Osteoblast (primary cell): Measurements from ENCODE around the gene ZDHHC7. TPM values are rescaled to one million over a fixed set of nuclear protein-coding genes. Genes with fewer than 3 reads are reported as not detected.

ENCODE experiments used
- DNase-seq: peaks from one replicate; pipeline ENCODE4 v3.0.0; 2011; ENCODE audit warnings: low spot score, mixed read lengths; ENCODE audit not compliant: insufficient read length; ENCODE audit errors: missing footprints
- H2AFZ ChIP-seq: 2 replicates; pipeline ENCODE4 v1.6.0; 2011; ENCODE audit warnings: mild to moderate bottlenecking, low read length
- H3K27ac ChIP-seq: 2 replicates; pipeline ENCODE4 v1.5.1; 2011; ENCODE audit warnings: mild to moderate bottlenecking, low read depth, low read length, moderate library complexity
- H3K27me3 ChIP-seq: 2 replicates; pipeline ENCODE4 v1.6.0; 2012; ENCODE audit warnings: mild to moderate bottlenecking, control low read depth, inconsistent platforms, low read length, moderate library complexity; ENCODE audit not compliant: insufficient read depth
- H3K36me3 ChIP-seq: 2 replicates; pipeline ENCODE4 v1.5.1; 2011; ENCODE audit warnings: mild to moderate bottlenecking, low read length, control low read depth, moderate library complexity; ENCODE audit not compliant: insufficient read depth
- H3K4me1 ChIP-seq: 2 replicates; pipeline ENCODE4 v1.5.1; 2011; ENCODE audit warnings: mild to moderate bottlenecking, low read length, control low read depth, moderate library complexity; ENCODE audit not compliant: insufficient read depth
- H3K4me2 ChIP-seq: 2 replicates; pipeline ENCODE4 v1.6.0; 2011; ENCODE audit warnings: mild to moderate bottlenecking, low read length; ENCODE audit not compliant: insufficient read depth
- H3K4me3 ChIP-seq: fragments of 200-600 bp; sonication (generic); 3 replicates; pipeline ENCODE4 v1.5.1; 2012; ENCODE audit warnings: mild to moderate bottlenecking, low read length, inconsistent platforms; ENCODE audit not compliant: insufficient read depth
- H3K79me2 ChIP-seq: 2 replicates; pipeline ENCODE4 v1.6.0; 2012; ENCODE audit warnings: mild to moderate bottlenecking, low read length, control low read depth, inconsistent platforms; ENCODE audit not compliant: insufficient read depth
- H3K9me3 ChIP-seq: 2 replicates; pipeline ENCODE4 v1.5.1; 2011; ENCODE audit warnings: low read depth, low read length, control low read depth
- H4K20me1 ChIP-seq: 2 replicates; pipeline ENCODE4 v1.6.0; 2012; ENCODE audit warnings: mild to moderate bottlenecking, low read length, control low read depth; ENCODE audit not compliant: insufficient read depth
- CTCF ChIP-seq: IDR thresholded peaks from 2 replicates; pipeline ENCODE4 v1.5.1; 2011; ENCODE audit warnings: mild to moderate bottlenecking, low read depth, low read length, moderate library complexity; ENCODE audit errors: extremely low read depth
- total RNA-seq: library from RNA; depleted of rRNA; stranded (reverse); fragments of >200 nt; gene quantifications from 2 replicates; pipeline ENCODE4 v1.2.3, GENCODE V29; 2012

Gene ZDHHC7
- total RNA-seq, 1 donor, result 134 TPM

GRCh38 chr16:85027958-85028684 lies 16.8 kb upstream of the ZDHHC7 start:
- Histone ChIP-seq H3K27ac (peak overlapping the region; percentile 94), H3K9me3 (no peaks in the 10 kb centered on the region), H3K27me3 (no peaks in the 10 kb centered on the region), H3K4me1 (peaks cover 32% of the 10 kb centered on the region), H3K36me3 (peaks cover 9% of the 10 kb centered on the region), H4K20me1 (peaks cover 21% of the 10 kb centered on the region), H3K4me2 (peak overlapping the region; percentile 93), H3K4me3 (peak overlapping the region; percentile 96), H3K79me2 (peaks cover 28% of the 10 kb centered on the region), H2AFZ (peak overlapping the region; percentile 56)
- no peak for DNase-seq
- no peak for TF ChIP-seq CTCF

GRCh38 chr16:85027349-85027957 lies 16.1 kb upstream of the ZDHHC7 start, which contains the start of gene KIAA0513:
TSS of gene KIAA0513 (plus strand) at chr16:85027795. CDS start at chr16:85067072, 39,277 bp downstream.
- peak within 1 kb of the TSS; percentile 96 for H3K4me3 ChIP-seq
- DNase-seq, result peak; percentile 98
- peaks cover 26% of the 10 kb centered on the region for H3K79me2 ChIP-seq
- H3K27me3 ChIP-seq, result no peaks in the 10 kb centered on the region
- H3K4me1 ChIP-seq, result peaks cover 32% of the 10 kb centered on the region
- peak within 1 kb of the TSS; percentile 94 for H3K27ac ChIP-seq
- H2AFZ ChIP-seq, result peak within 1 kb of the TSS; percentile 93
- no peaks in the 10 kb centered on the region for H3K9me3 ChIP-seq
- peaks cover 9% of the 10 kb centered on the region for H3K36me3 ChIP-seq
- H3K4me2 ChIP-seq, result peak within 1 kb of the TSS; percentile 93
- no peak for TF ChIP-seq CTCF
- H4K20me1 ChIP-seq, result peaks cover 21% of the 10 kb centered on the region

GRCh38 chr16:85026703-85027102 lies 15.4 kb upstream of the ZDHHC7 start:
- H3K4me1 ChIP-seq, result peaks cover 32% of the 10 kb centered on the region
- no peaks in the 10 kb centered on the region for H3K9me3 ChIP-seq
- no peaks in the 10 kb centered on the region for H3K27me3 ChIP-seq
- peaks cover 23% of the 10 kb centered on the region for H3K79me2 ChIP-seq
- peak overlapping the region; percentile 96 for H3K4me3 ChIP-seq
- H2AFZ ChIP-seq, result peak overlapping the region; percentile 49
- DNase-seq, result no peak
- no peak for TF ChIP-seq CTCF
- H3K4me2 ChIP-seq, result peak overlapping the region; percentile 93
- H3K27ac ChIP-seq, result peak overlapping the region; percentile 94
- H3K36me3 ChIP-seq, result peaks cover 4% of the 10 kb centered on the region
- peaks cover 21% of the 10 kb centered on the region for H4K20me1 ChIP-seq
